Measurements from ENCODE around the gene TEDC2.

- TF ChIP-seq CTCF (IDR thresholded peaks at IDR 0.05) (no peak), POLR2A (IDR thresholded peaks at IDR 0.05) (no peak)
Measured at GRCh38 chr16:2497695-2498484, 38.0 kb downstream of the TEDC2 start.
